ENCODE data around the gene ABCG5. TPM values are rescaled to one million over a fixed set of nuclear protein-coding genes. Genes with fewer than 3 reads are reported as not detected.
A peak's percentile ranks its signal among the peaks of the same experiment; 100 is the strongest.

Gene ABCG5
- total RNA-seq, 1 donor from 2014 or later, result not detected

- H3K4me3 ChIP-seq (ENCODE audit: low read depth, low read length), result no peak overlapping the region
- DNase-seq (ENCODE audit: low read depth) (peak; percentile 21), FAIRE-seq (no peak)
- H3K27me3 ChIP-seq (ENCODE audit: control insufficient read depth, insufficient read depth, low read length), result peaks cover 8% of the 10 kb centered on the region
- no peak for TF ChIP-seq CTCF (IDR thresholded peaks at IDR 0.05; ENCODE audit: insufficient read depth, low read length, severe bottlenecking)
- H3K36me3 ChIP-seq (ENCODE audit: control insufficient read depth, insufficient read depth, low read length), result no peaks in the 10 kb centered on the region
Measured at GRCh38 chr2:43832457-43832856, 6.2 kb downstream of the ABCG5 start.

GRCh38 chr2:43831543-43832294 lies 6.9 kb downstream of the ABCG5 start:
- no peaks in the 10 kb centered on the region for H3K36me3 ChIP-seq (ENCODE audit: control insufficient read depth, insufficient read depth, low read length)
- peaks cover 8% of the 10 kb centered on the region for H3K27me3 ChIP-seq (ENCODE audit: control insufficient read depth, insufficient read depth, low read length)
- DNase-seq (ENCODE audit: low read depth) (no peak), FAIRE-seq (no peak)
- H3K4me3 ChIP-seq (ENCODE audit: low read depth, low read length), result no peak overlapping the region
- no peak for TF ChIP-seq CTCF (IDR thresholded peaks at IDR 0.05; ENCODE audit: insufficient read depth, low read length, severe bottlenecking)

GRCh38 chr2:43826305-43827250 lies 12.1 kb downstream of the ABCG5 start:
- Histone ChIP-seq H3K27me3 (ENCODE audit: control insufficient read depth, insufficient read depth, low read length) (peaks cover 5% of the 10 kb centered on the region), H3K4me3 (ENCODE audit: low read depth, low read length) (no peak overlapping the region), H3K36me3 (ENCODE audit: control insufficient read depth, insufficient read depth, low read length) (no peaks in the 10 kb centered on the region)
- no peak for FAIRE-seq
- TF ChIP-seq CTCF (IDR thresholded peaks at IDR 0.05; ENCODE audit: insufficient read depth, low read length, severe bottlenecking), result no peak
- no peak for DNase-seq (ENCODE audit: low read depth)

GRCh38 chr2:43825841-43826240 lies 12.8 kb downstream of the ABCG5 start:
- no peak for TF ChIP-seq CTCF (IDR thresholded peaks at IDR 0.05; ENCODE audit: insufficient read depth, low read length, severe bottlenecking)
- H3K4me3 ChIP-seq (ENCODE audit: low read depth, low read length), result no peak overlapping the region
- no peak for FAIRE-seq
- H3K27me3 ChIP-seq (ENCODE audit: control insufficient read depth, insufficient read depth, low read length), result peaks cover 1% of the 10 kb centered on the region
- H3K36me3 ChIP-seq (ENCODE audit: control insufficient read depth, insufficient read depth, low read length), result no peaks in the 10 kb centered on the region
- DNase-seq (ENCODE audit: low read depth), result no peak

- TF ChIP-seq CTCF (IDR thresholded peaks at IDR 0.05; ENCODE audit: insufficient read depth, low read length, severe bottlenecking), result no peak
- no peaks in the 10 kb centered on the region for H3K36me3 ChIP-seq (ENCODE audit: control insufficient read depth, insufficient read depth, low read length)
- FAIRE-seq, result no peak
- H3K4me3 ChIP-seq (ENCODE audit: low read depth, low read length), result no peak overlapping the region
- H3K27me3 ChIP-seq (ENCODE audit: control insufficient read depth, insufficient read depth, low read length), result no peaks in the 10 kb centered on the region
- DNase-seq (ENCODE audit: low read depth), result no peak
Measured at GRCh38 chr2:43824951-43825493, 13.6 kb downstream of the ABCG5 start.
